Stomach (tissue), 9 donors: ENCODE results near the gene CPLX4. TPM values are rescaled to one million over a fixed set of nuclear protein-coding genes. Genes with fewer than 3 reads are reported as not detected.

ENCODE experiments used
- DNase-seq, 2 donors: peaks; one replicate each; pipeline versions ENCODE4 v3.0.0 to v3.0.0-alpha.2; 2013 to 2019
- H3K27ac ChIP-seq, 5 donors: fragments of 200-600 bp in 4 of 5; sonication (generic) in 4 of 5; one replicate each; pipeline ENCODE4 v1.5.1; 2013 to 2019; ENCODE audit warnings: mild to moderate bottlenecking in 1 of 5, moderate library complexity in 1 of 5
- H3K27me3 ChIP-seq, 3 donors: fragments of 200-600 bp; sonication (generic); one replicate each; pipeline ENCODE4 v1.5.1; 2017 to 2019; ENCODE audit warnings: mixed run types in 1 of 3
- H3K36me3 ChIP-seq, 4 donors: fragments of 200-600 bp; sonication (generic); 1 replicate in 3 of 4; 2 replicates in 1 of 4; pipeline ENCODE4 v1.5.1; 2016 to 2019
- H3K4me1 ChIP-seq, 4 donors: fragments of 200-600 bp; sonication (generic); one replicate each; pipeline ENCODE4 v1.5.1; 2016 to 2019
- H3K4me3 ChIP-seq, 4 donors: fragments of 200-600 bp; sonication (generic) in 3 of 4; one replicate each; pipeline ENCODE4 v1.5.1; 2016 to 2019; ENCODE audit warnings: mild to moderate bottlenecking in 1 of 4
- H3K9me3 ChIP-seq, 4 donors: fragments of 200-600 bp; sonication (generic); one replicate each; pipeline ENCODE4 v1.5.1; 2016 to 2019
- EP300 ChIP-seq: sonication (generic); formaldehyde crosslinking; IDR thresholded peaks from one replicate; pipeline ENCODE4 v1.6.1; 2017; ENCODE audit warnings: antibody characterized with exemption
- POLR2A ChIP-seq, 4 donors: fragments of 450-650 bp; IDR thresholded peaks; one replicate each; pipeline ENCODE4 v1.6.1; 2016; ENCODE audit warnings: antibody characterized with exemption in 4 of 4, control low read depth in 2 of 4, mild to moderate bottlenecking in 1 of 4, moderate library complexity in 1 of 4
- POLR2AphosphoS5 ChIP-seq, 3 donors: sonication (generic); formaldehyde crosslinking; IDR thresholded peaks; one replicate each; pipeline ENCODE4 v1.6.1; 2016; ENCODE audit warnings: antibody characterized with exemption in 3 of 3
- WGBS, 5 donors: extraction: QIAGEN DNeasy Blood & Tissue Kit in 3 of 5; methylation state at CpG; one replicate each; pipeline versions ENCODE4 v1.1.5 to v1.1.7; 2013 to 2018; 5-methylcytosine and 5-hydroxymethylcytosine counted together
- intact Hi-C: fragments of 100-400 bp; cut with DNase I; formaldehyde crosslinking; loops from one replicate; pipeline ENCODE4 v1.15.1; 2023; ENCODE audit warnings: low total_unique reads
- polyA plus RNA-seq, 3 donors: library from polyadenylated mRNA; stranded (reverse); fragments of 200-250 nt; gene quantifications; one replicate each; pipeline ENCODE4 v1.2.3, GENCODE V29; 2013
- total RNA-seq, 5 donors: library from RNA; depleted of rRNA; stranded (reverse); fragments of >200 nt; gene quantifications; one replicate each; pipeline versions ENCODE4 v1.1.0 to v1.2.3, GENCODE V29; 2014 to 2016
- TF ChIP-seq, protein P1 (sequence below), 7 experiments: fragments of 450-650 bp in 4 of 7; fragments of 200-600 bp in 3 of 7; sonication (generic) in 3 of 7; IDR thresholded peaks; one replicate each; pipeline ENCODE4 v1.5.1; 2016 to 2019; ENCODE audit warnings: antibody characterized with exemption in 7 of 7, control low read depth in 2 of 7, mild to moderate bottlenecking in 1 of 7
- donor health status: healthy with polysubstance abuse.
- donor health status: Bipolar disorder and iron deficiency.
- donor health status: healthy.

CPLX4 gene
- total and polyA plus RNA-seq, 8 donors, result not detected

DNA sequence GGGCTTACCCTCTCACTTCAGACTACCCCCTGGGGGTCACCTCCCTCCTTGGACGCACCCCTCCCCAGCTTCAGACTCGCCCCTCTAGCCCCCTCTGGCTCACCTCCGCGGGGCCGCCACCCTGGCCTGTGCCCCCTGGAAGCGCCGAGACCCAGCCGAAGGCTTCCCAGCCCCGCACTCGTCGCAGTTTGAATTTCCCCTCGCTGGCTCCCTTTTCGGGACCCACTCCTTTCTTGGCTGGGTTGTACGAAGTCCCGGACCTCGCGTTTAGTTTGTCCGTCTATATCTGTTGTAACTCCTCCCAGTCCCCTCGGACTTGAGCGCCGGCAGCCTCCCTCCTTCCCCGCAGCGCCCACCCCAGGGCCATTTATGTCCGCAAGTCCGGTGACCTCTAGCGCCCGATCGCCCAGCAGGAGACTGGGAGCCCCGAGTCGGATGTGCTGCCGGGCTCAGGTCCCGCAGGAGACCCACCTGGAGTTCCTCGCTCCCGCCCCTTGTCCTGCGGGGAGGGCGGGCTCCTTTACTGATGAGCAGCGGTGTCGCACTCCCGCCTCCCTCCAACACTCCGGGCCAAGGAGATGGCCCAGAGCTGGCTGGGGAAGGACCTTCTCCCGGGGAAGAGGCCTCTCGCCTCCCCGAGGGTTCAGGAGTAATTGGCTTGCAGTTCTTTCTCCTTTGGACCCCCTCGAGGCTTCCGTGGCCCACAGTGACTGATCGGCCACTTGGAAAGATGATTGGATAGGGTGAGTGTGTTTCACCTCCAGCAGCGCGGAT is 44.5 kb downstream of the CPLX4 start:
- intact Hi-C loops, result no loop called here
- H3K4me1 ChIP-seq, result peaks cover 22 to 36% (median 31%) of the 10 kb centered on the region in 4 donors
- H3K27ac ChIP-seq, result no peak overlapping the region
- 4 to 7% (median 5%) methylated on average over 41 to 48 of the region's 48 CpGs for WGBS, 5 donors
- TF ChIP-seq POLR2AphosphoS5 (IDR thresholded peaks at IDR 0.05) (no peak), POLR2A (IDR thresholded peaks at IDR 0.05) (no peak), EP300 (no peak)
- TF ChIP-seq, protein P1, sequence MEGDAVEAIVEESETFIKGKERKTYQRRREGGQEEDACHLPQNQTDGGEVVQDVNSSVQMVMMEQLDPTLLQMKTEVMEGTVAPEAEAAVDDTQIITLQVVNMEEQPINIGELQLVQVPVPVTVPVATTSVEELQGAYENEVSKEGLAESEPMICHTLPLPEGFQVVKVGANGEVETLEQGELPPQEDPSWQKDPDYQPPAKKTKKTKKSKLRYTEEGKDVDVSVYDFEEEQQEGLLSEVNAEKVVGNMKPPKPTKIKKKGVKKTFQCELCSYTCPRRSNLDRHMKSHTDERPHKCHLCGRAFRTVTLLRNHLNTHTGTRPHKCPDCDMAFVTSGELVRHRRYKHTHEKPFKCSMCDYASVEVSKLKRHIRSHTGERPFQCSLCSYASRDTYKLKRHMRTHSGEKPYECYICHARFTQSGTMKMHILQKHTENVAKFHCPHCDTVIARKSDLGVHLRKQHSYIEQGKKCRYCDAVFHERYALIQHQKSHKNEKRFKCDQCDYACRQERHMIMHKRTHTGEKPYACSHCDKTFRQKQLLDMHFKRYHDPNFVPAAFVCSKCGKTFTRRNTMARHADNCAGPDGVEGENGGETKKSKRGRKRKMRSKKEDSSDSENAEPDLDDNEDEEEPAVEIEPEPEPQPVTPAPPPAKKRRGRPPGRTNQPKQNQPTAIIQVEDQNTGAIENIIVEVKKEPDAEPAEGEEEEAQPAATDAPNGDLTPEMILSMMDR (IDR thresholded peaks at IDR 0.05), result no peak
- no peaks in the 10 kb centered on the region for H3K36me3 ChIP-seq
- H3K4me3 ChIP-seq, result peak overlapping the region in 3 of 4 donors; percentile 29 to 49 (median 39)
- peaks cover 15 to 100% (median 87%) of the 10 kb centered on the region in 3 donors for H3K27me3 ChIP-seq
- H3K9me3 ChIP-seq, result peaks cover 0 to 11% (median 0%) of the 10 kb centered on the region in 4 donors
- DNase-seq, result no peak

DNA sequence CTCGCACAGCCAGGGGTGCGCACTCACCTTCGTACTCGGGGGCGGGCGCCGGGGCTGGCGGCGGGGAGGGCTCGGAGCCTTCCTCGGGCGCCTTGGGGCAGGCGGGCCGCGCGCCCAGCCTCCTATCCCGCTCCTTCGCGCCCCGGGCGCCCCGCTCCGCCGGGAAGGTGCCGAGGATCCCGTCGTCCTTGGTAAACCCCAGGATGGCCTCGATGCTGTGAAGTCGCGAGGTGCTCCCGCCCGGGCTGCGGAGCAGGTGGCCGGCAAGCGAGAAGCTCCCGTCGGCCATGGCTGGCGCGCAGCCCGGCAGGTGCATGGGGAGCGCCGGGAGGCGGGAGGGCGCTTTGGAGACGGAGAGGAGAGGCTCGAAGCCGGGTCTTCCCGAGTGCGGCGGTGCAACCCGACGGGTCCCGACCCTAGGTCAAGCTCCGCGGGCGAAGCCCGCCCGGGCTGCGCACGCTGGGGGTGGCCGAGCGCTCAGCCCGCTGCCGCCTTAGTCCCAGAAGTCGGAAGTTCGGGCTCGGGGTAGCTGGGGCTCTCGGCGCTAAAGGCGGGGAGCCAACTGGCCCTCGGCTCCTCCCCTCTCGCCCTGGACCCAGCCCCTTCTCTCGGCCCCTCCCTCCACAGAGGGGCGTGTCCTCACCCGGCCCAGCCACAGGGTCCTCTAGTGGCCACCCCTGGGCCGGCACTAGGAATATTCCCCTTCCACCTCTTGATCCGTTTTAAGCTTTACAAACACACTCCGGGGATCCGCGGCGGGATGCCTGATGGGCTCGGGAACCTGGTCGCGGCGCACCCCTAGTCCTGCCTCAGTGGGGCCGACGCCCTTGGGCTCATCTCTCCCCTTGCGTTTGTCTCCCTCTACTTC is 45.3 kb downstream of the CPLX4 start, which contains the start of gene RAX:
RAX (minus strand) TSS at position 564 of the 868 bp plus-strand sequence; CDS start at position 316, 248 bp downstream.
- Histone ChIP-seq H3K4me3 (peak within 1 kb of the TSS; percentile 29 to 49 (median 36)), H3K27me3 (peaks cover 24 to 100% (median 94%) of the 10 kb centered on the region in 3 donors), H3K9me3 (peaks cover 0 to 11% (median 0%) of the 10 kb centered on the region in 4 donors), H3K27ac (no peak within 1 kb of the TSS), H3K36me3 (no peaks in the 10 kb centered on the region), H3K4me1 (peaks cover 28 to 44% (median 39%) of the 10 kb centered on the region in 4 donors)
- intact Hi-C loops, result no loop called here
- DNase-seq, result peak in 1 of 2 donors; percentile 51
- 3 to 5% (median 4%) methylated on average over 22 to 88 of the region's 88 CpGs for WGBS, 5 donors
- TF ChIP-seq, protein P1 (IDR thresholded peaks at IDR 0.05), result no peak
- TF ChIP-seq POLR2AphosphoS5 (IDR thresholded peaks at IDR 0.05) (no peak), POLR2A (IDR thresholded peaks at IDR 0.05) (no peak), EP300 (no peak)

DNA sequence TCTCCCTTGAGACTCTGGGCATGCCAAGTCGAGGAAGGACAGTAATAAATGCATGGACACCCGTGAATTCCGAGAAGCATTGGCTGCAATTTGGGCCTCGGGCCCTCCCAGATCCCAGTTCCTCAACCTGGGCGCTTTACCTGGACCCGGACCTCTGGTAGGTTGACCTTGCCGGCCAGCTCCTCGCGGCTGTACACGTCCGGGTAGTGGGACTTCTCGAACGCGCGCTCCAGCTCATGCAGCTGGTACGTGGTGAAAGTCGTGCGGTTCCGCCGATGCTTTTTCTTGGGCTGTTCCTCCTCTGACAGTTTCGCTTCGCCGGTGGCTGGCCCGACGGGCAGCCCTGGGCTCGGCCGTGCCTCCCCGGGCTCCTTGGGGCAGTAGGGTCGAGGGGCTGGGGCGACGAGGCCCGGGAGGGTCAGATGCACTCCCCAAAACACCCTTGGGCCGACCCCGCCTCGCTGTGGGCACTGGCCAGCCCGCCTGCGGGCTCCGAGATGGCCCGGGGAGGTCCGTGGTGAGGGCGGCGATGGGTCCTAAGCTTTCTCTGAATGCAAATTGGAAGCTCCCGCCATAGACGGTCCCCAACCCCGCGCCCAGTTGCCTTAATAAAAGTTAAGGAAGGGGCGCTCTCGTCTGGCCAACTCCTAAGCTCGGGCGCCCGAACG is 46.1 kb downstream of the CPLX4 start:
- 1 to 6% (median 4%) methylated on average over 18 to 52 of the region's 52 CpGs for WGBS, 5 donors
- H3K27me3 ChIP-seq, result peaks cover 29 to 100% (median 99%) of the 10 kb centered on the region in 3 donors

More for the DNA sequence above, 46.1 kb downstream of the CPLX4 start:
- Histone ChIP-seq H3K4me1 (peaks cover 32 to 52% (median 46%) of the 10 kb centered on the region in 4 donors), H3K27ac (no peak overlapping the region), H3K4me3 (peak overlapping the region; percentile 29 to 49 (median 36)), H3K36me3 (no peaks in the 10 kb centered on the region), H3K9me3 (peaks cover 0 to 11% (median 0%) of the 10 kb centered on the region in 4 donors)
- intact Hi-C loops, result no loop called here
- DNase-seq, result peak in 1 of 2 donors; percentile 32
- no peak for TF ChIP-seq POLR2A (IDR thresholded peaks at IDR 0.05)
- TF ChIP-seq POLR2AphosphoS5 (IDR thresholded peaks at IDR 0.05), result no peak
- TF ChIP-seq, protein P1 (IDR thresholded peaks at IDR 0.05), result no peak
- no peak for TF ChIP-seq EP300
